ENCODE data around the gene KIF19.

KIF19 gene

DNA sequence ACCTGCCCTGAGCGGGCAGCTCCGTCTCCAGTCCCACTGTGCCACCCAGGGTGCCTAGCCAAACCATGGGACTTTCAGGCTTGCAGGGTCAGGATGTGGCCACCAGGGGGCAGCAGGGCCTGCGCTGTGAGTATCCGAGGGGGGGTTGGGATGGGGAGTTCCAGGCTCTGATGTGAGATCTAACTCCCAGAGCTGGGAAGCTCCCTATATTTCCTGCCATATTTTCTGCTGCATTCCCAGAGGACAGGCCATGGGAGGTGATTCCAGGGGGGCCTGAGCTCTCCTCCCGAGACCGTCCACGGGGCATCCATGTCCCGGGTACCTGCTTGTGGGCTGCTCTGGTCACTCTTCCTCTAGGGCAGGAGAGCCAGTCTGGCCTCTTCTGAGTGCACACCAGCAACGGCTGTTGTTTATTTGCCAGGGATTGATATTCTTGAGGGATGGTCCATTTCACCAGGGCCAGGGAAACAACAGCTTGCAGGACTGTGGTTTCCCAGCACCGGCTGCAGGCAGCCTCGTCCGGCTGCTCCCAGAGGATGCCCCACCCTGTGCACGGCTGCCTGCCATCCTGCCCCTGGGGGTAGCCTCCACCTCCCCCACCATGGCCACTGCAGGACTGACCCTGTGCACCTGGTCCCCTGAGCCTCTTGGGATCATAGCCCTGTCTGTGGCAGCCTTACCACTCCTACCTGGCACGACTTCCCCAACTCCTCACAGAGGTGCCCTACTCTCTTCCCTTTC lies 42.5 kb downstream of the KIF19 start:
- peak; percentile 81 for DNase-seq

- peak; percentile 73 for DNase-seq
Observed at GRCh38 chr17:74369221-74369620, 43.2 kb downstream of the KIF19 start.

GRCh38 chr17:74369665-74370490 lies 43.9 kb downstream of the KIF19 start:
- DNase-seq, result no peak

DNA sequence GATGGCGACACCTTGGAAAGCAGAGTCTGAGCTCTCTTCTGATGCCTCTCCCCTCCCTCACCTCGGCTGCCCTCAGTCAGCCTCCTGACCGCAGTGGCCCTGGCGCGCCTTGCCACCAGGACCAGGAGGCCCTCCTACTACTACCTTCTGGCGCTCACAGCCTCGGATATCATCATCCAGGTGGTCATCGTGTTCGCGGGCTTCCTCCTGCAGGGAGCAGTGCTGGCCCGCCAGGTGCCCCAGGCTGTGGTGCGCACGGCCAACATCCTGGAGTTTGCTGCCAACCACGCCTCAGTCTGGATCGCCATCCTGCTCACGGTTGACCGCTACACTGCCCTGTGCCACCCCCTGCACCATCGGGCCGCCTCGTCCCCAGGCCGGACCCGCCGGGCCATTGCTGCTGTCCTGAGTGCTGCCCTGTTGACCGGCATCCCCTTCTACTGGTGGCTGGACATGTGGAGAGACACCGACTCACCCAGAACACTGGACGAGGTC lies 45.7 kb downstream of the KIF19 start:
- DNase-seq, result no peak

DNA sequence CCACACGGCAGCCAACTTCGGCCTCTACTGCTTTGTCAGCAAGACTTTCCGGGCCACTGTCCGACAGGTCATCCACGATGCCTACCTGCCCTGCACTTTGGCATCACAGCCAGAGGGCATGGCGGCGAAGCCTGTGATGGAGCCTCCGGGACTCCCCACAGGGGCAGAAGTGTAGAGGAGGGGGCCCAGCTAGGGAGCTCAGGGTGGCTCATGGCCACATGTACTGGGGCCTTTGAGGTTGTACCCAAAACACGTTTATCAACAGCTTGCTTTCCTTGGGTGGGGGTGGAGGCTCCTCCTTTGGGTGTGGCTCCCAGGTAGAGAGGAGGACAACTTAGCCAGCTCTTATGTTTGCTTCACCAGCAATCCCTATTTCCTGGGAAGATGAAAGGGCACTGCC lies 46.4 kb downstream of the KIF19 start:
- DNase-seq, result no peak

DNA sequence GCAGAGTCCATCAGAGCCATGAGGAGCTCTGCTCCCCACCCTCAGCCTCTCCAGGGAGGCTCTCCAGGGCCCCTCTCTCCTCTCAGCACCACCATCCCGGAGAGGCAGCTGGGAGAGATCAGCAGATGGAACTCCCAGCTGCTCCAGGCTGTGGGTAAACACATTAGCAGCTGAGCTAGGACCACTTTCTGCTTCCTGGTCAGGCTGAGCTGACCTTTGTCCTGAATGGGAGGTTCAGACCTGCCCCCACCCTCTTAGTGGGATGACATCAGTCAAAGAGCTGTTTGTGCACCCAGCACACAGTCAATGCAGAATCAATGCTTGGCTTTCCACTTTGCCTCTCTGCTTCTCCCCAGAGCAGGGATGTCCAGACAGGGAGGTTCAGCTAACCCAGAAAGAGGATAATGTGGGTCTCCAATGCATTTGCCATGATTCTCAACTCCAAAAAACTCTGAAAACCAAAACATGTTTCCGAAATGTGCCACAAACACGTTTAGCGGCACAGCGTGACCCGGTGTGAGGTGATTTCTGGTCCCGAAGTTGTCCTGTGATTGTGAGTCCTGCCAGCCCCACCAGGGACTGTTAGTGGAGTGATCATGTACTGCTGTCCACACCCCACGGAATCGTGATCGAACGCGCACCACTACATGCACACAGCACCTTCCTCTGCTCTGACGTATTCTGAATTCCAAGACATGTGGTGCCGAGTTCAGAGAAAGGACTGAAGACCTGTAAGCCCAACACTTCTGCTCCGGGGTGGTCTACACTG lies 48.0 kb downstream of the KIF19 start:
- DNase-seq, result no peak

DNA sequence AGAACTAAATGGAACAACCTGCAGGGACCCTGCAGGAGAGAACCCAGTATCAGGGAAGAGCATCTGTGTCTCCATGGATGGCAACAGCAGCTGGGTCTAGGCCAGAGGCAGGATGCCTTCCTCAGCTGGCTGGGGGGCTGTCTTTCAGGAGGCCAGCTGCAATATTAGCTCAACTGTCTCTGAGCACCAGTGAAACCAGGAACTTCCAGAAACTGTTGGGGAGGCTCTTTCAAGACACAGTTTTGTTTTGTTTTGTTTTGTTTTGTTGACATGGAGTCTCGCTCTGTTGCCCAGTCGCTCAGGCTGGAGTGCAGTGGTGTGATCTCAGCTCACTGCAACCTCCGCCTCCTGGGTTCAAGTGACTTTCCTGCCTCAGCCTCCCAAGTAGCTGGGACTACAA lies 48.8 kb downstream of the KIF19 start:
- DNase-seq, result no peak

GRCh38 chr17:74379495-74380085 lies 53.6 kb downstream of the KIF19 start:
- peak; percentile 97 for DNase-seq

DNA sequence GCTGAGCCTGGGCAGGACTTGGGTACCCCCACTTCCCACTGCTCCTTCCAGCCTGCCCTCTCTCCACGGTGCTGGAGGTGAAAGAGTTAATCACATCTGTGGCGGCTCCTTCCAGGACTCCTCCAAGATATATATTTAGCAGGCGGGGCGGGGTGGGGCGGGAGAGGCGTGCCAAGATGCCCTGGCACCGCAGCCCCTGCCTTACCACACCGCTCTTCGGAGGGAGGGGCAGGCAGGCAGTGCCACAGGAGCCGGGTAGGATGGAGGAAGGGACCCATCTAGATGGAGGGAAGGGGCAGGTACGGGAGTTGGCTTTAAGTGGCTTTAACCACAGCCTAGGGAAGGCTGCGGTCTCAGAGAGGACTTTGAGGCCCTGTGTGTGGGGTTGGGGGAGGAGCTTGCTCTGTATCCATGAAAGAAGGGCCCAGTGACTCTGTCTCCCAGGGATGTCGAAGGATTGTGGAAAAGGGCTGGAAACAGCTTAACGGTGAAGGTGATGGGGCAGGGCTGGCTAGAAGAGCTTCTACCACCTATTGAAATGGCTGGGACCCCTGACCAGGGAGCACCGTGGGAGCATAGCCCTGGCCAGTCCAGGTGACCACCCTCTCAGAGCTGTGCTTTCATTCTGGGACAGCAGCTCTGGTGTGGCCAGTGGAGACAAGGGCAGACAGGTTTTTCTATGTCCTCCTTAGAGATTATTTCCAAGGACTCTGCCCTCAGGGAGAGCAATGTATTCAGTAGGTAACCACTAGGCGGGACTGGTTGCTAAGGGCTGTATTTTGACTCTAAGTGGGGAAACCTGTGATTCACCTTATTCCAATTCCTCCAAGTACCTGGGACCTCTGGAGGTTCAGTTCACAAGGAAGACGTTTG lies 54.3 kb downstream of the KIF19 start:
- DNase-seq, result no peak

- no peak for DNase-seq
Observed at GRCh38 chr17:74380959-74381808, 55.2 kb downstream of the KIF19 start.

DNA sequence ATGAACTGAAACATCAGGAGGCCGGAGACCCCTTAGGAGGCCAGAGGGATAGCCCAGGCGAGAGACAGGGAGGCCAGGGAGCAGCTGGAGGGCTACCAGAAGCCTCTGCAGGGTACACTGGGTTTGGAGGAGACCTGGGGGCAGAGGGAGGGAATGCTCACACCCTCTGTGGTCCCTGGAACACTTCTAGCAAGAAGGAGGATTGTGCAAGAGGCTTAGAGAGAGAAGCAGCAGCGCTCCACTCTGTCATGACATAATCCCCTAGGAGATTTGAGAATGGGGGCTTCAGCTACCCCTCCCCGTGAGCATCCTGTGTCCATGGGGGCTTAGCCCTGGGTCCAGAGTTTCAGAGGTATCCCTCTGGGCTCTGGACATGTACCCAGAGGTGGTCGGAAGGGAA lies 57.1 kb downstream of the KIF19 start:
- DNase-seq, result no peak

GRCh38 chr17:74385201-74385600 lies 59.2 kb downstream of the KIF19 start:
- no peak for DNase-seq

DNA sequence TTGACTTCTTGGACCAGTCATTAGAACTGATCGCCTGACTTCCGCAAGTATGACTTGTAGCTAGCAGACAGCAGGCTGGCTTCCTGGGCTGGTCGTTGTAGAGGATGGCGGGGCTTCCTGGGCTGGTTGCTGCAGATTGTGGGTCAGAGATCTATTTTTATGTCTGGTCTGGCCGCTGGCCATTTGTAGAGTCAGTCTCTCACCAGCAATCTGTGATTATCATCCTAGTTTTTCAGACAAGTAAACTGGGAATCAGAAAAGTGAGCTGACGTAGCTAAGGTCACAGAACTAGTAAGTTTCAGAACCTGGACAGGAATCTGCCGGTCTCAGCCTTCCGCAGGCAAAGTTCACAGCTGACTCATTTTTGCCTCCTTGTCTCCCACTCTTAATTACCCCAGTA lies 60.4 kb downstream of the KIF19 start:
- no peak for DNase-seq

DNA sequence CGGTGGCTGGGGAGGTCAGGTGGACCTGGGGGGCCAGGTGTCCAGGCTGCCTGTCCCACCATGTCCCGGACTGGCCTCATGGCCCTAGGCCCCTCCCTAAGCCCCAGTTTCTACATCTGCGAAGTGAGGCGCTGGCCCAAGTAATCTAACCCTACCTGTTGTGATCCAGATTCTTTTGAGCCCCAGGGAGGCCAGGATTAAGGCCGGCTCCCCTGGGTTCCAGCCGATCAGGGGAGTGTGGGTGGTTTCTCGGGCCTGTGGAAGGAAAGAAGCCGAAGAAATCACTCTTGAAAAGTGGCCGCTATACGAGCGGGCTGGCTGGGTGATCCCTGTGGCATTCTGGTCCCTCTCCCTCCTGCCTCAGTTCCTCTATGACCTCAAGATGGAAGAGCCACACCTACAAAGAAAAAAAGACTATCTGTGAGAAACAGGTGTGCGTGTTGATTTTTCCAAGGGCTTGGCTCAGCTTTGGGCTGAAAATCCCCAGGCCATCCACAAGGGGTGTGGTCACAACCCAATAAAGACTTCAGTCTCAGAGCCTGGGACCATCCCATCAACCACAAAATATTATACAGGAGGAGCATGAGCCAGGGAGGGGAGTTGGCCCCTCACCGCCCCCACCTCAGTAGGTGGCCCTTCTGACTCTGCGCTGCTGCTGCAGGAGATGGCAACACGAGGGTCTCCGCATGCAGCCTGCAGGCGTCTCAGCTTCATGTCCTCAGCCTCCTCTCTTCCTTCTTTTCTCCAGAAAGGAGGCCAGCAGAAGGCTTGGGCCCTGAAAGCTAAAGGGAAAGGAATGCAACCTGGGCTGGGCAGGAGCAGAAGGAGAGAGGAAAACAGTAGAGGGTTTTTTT lies 61.6 kb downstream of the KIF19 start:
- no peak for DNase-seq

GRCh38 chr17:74389084-74389753 lies 63.2 kb downstream of the KIF19 start:
- no peak for DNase-seq

- no peak for DNase-seq
Observed at GRCh38 chr17:74389937-74390679, 64.1 kb downstream of the KIF19 start.

- DNase-seq, result no peak
Observed at GRCh38 chr17:74390680-74391653, 64.9 kb downstream of the KIF19 start.

All from activated CD4-positive, alpha-beta T cell treated with anti-CD3 and anti-CD28 coated beads for 48 hours (primary cell).